ENCODE data around the gene DNAH9.

The DNAH9 gene

GRCh38 chr17:11852231-11852630, 254.0 kb downstream of the DNAH9 start:
- no peak for DNase-seq

GRCh38 chr17:11852912-11853311, 254.6 kb downstream of the DNAH9 start:
- no peak for DNase-seq

- DNase-seq: no peak
These were observed 255.3 kb downstream of the DNAH9 start for GRCh38 chr17:11853321-11854151.

- no peak for DNase-seq
These were observed 257.0 kb downstream of the DNAH9 start for GRCh38 chr17:11855306-11855705.

- no peak for DNase-seq
These were observed 258.7 kb downstream of the DNAH9 start for GRCh38 chr17:11857006-11857405.

GRCh38 chr17:11869680-11870394, 271.6 kb downstream of the DNAH9 start:
- DNase-seq: no peak

GRCh38 chr17:11871773-11872172, 273.5 kb downstream of the DNAH9 start:
- DNase-seq: no peak

- no peak for DNase-seq
These were observed 276.5 kb downstream of the DNAH9 start for GRCh38 chr17:11874756-11875155.

- DNase-seq: no peak
These were observed 282.4 kb downstream of the DNAH9 start for GRCh38 chr17:11880714-11881113.

GRCh38 chr17:11882716-11883115, 284.4 kb downstream of the DNAH9 start:
- no peak for DNase-seq

- DNase-seq: no peak
These were observed 286.8 kb downstream of the DNAH9 start for GRCh38 chr17:11885051-11885450.

GRCh38 chr17:11889266-11889665, 291.0 kb downstream of the DNAH9 start:
- no peak for DNase-seq

GRCh38 chr17:11893862-11894261, 295.6 kb downstream of the DNAH9 start:
- DNase-seq: no peak

GRCh38 chr17:11896199-11896598, 297.9 kb downstream of the DNAH9 start:
- no peak for DNase-seq

GRCh38 chr17:11898526-11899235, 300.4 kb downstream of the DNAH9 start:
- DNase-seq: no peak

GRCh38 chr17:11899537-11899942, 301.3 kb downstream of the DNAH9 start:
- no peak for DNase-seq

GRCh38 chr17:11900041-11900476, 301.8 kb downstream of the DNAH9 start:
- no peak for DNase-seq

- no peak for DNase-seq
These were observed 302.4 kb downstream of the DNAH9 start for GRCh38 chr17:11900655-11901054.

- no peak for DNase-seq
These were observed 303.7 kb downstream of the DNAH9 start for GRCh38 chr17:11901931-11902330.

- DNase-seq: no peak
These were observed 310.5 kb downstream of the DNAH9 start for GRCh38 chr17:11908711-11909146.

- no peak for DNase-seq
These were observed 311.1 kb downstream of the DNAH9 start for GRCh38 chr17:11909348-11909747.

GRCh38 chr17:11916091-11916490, 317.8 kb downstream of the DNAH9 start:
- DNase-seq: no peak

GRCh38 chr17:11917415-11917814, 319.1 kb downstream of the DNAH9 start:
- DNase-seq: no peak

GRCh38 chr17:11921296-11921695, 323.0 kb downstream of the DNAH9 start:
- no peak for DNase-seq

All from NCI-H2107 (cell line).